Dermis lymphatic vessel endothelial cell (primary cell): ENCODE measurements around the gene ZNF479. TPM values are rescaled to one million over a fixed set of nuclear protein-coding genes. Genes with fewer than 3 reads are reported as not detected.

Source experiments
- total RNA-seq: library from RNA; depleted of rRNA; stranded (reverse); fragments of >200 nt; gene quantifications from 2 replicates; pipeline ENCODE4 v1.2.1, GENCODE V29; 2014

The ZNF479 gene
- total RNA-seq = not detected in 2 replicates

DNA sequence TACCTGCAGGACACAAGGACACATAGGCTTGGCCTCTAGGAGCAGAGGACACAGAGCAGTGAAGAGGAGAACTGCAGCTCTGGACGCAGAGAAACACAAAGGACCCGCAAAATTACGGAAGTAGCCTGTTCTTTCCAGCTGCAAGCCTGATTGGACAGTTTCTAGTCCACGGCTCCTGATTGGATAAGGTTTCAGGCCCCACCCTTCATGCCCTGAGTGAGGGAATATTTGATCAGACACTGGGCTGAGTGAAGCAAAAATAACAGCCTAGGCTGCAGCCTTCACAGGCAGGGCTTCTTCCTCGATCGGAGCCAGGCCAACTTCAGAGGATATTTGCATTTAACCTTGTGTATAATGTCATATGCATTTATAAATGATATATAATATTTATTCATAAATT lies at the start of gene ZNF479:
Gene ZNF479, minus strand, starts transcription at position 101 of the 400 bp plus-strand sequence. CDS start 112 bp downstream, outside the sequence.

